Keratinocyte (primary cell): ENCODE results near the gene ARHGAP18. TPM values are rescaled to one million over a fixed set of nuclear protein-coding genes. Genes with fewer than 3 reads are reported as not detected.

Experiments
- DNase-seq: peaks from one replicate; pipeline ENCODE4 v3.0.0-alpha.2; 2011; ENCODE audit warnings: low read depth, missing footprints, low spot score
- FAIRE-seq: peaks from 2 replicates; lab custom pipeline; 2011; peaks lifted over from hg19 to GRCh38; lab: Jason Lieb, UNC
- H2AFZ ChIP-seq: 2 replicates; pipeline ENCODE4 v1.6.0; 2012; ENCODE audit warnings: low read length, control low read depth, inconsistent platforms; ENCODE audit not compliant: control insufficient read depth
- H3K27ac ChIP-seq: 2 replicates; pipeline ENCODE4 v1.5.1; 2011; ENCODE audit warnings: low read length; ENCODE audit not compliant: control insufficient read depth, insufficient read depth
- H3K27me3 ChIP-seq: 3 replicates; pipeline ENCODE4 v1.6.0; 2011; ENCODE audit warnings: low read length; ENCODE audit not compliant: control insufficient read depth, insufficient read depth; ENCODE audit errors: extremely low read depth
- H3K36me3 ChIP-seq, 2 experiments: 2 replicates in 1 of 2; 3 replicates in 1 of 2; pipeline ENCODE4 v1.5.1; 2011; ENCODE audit warnings: low read length in 2 of 2, mild to moderate bottlenecking in 1 of 2; ENCODE audit not compliant: control insufficient read depth in 2 of 2, insufficient read depth in 2 of 2; ENCODE audit errors: extremely low read depth in 1 of 2
- H3K4me1 ChIP-seq: 3 replicates; pipeline ENCODE4 v1.5.1; 2011; ENCODE audit warnings: low read length; ENCODE audit not compliant: control insufficient read depth, insufficient read depth; ENCODE audit errors: extremely low read depth
- H3K4me2 ChIP-seq: 3 replicates; pipeline ENCODE4 v1.6.0; 2011; ENCODE audit warnings: low read depth, low read length; ENCODE audit not compliant: control insufficient read depth, insufficient read depth; ENCODE audit errors: extremely low read depth
- H3K4me3 ChIP-seq, 3 experiments: fragments of 200-600 bp in 1 of 3; sonication (generic) in 1 of 3; 2 replicates in 2 of 3; 3 replicates in 1 of 3; pipeline ENCODE4 v1.5.1; 2011 to 2016; ENCODE audit warnings: low read length in 3 of 3, mild to moderate bottlenecking in 3 of 3, control low read depth in 2 of 3, inconsistent platforms in 1 of 3, low read depth in 1 of 3, mixed read lengths in 1 of 3, mixed run types in 1 of 3, moderate library complexity in 1 of 3; ENCODE audit not compliant: control insufficient read depth in 2 of 3, insufficient read depth in 2 of 3; ENCODE audit errors: extremely low read depth in 1 of 3
- H3K79me2 ChIP-seq: 2 replicates; pipeline ENCODE4 v1.6.0; 2012; ENCODE audit warnings: low read length; ENCODE audit not compliant: control insufficient read depth, insufficient read depth
- H3K9ac ChIP-seq: 3 replicates; pipeline ENCODE4 v1.6.0; 2011; ENCODE audit warnings: low read length; ENCODE audit not compliant: control insufficient read depth, insufficient read depth; ENCODE audit errors: extremely low read depth
- H3K9me1 ChIP-seq: 3 replicates; pipeline ENCODE4 v1.6.0; 2011; ENCODE audit warnings: low read length; ENCODE audit not compliant: control insufficient read depth, insufficient read depth; ENCODE audit errors: extremely low read depth
- H3K9me3 ChIP-seq: 2 replicates; pipeline ENCODE4 v1.5.1; 2012; ENCODE audit warnings: low read depth, low read length; ENCODE audit not compliant: control insufficient read depth
- H4K20me1 ChIP-seq: 3 replicates; pipeline ENCODE4 v1.6.0; 2011; ENCODE audit warnings: low read length; ENCODE audit not compliant: control insufficient read depth, insufficient read depth; ENCODE audit errors: extremely low read depth
- EZH2 ChIP-seq: IDR thresholded peaks from one replicate; pipeline ENCODE4 v1.6.1; 2012; ENCODE audit warnings: inconsistent platforms, mild to moderate bottlenecking, low read length, moderate library complexity
- dilution Hi-C: fragments of 300-500 bp; cut with MboI; formaldehyde crosslinking; loops from one replicate; pipeline ENCODE4 v1.7.0; 2020; ENCODE audit warnings: low sequenced_read_pairs; ENCODE audit not compliant: extremely low pct_ligation_motif_present
- polyA plus RNA-seq, 5 experiments: library from polyadenylated mRNA; depleted of rRNA in 3 of 5; stranded (reverse) in 3 of 5; stranded (forward) in 1 of 5; unstranded in 1 of 5; fragments of >200 nt; gene quantifications; 1 replicate in 1 of 5; 2 replicates in 3 of 5; 3 replicates in 1 of 5; pipeline versions ENCODE4 v1.2.1 to v1.2.3, GENCODE V29; 2011 to 2012; ENCODE audit warnings: missing spikeins in 2 of 5, low read depth in 1 of 5, low replicate concordance in 1 of 5
- TF ChIP-seq, protein P1 (sequence below), 3 experiments: IDR thresholded peaks in 1 of 3; conservative IDR thresholded peaks in 1 of 3; optimal IDR thresholded peaks in 1 of 3; 2 replicates in 2 of 3; 3 replicates in 1 of 3; pipeline versions ENCODE3 to v1.5.1; 2011; ENCODE audit warnings: low read length in 3 of 3, mild to moderate bottlenecking in 3 of 3, moderate library complexity in 2 of 3, control low read depth in 1 of 3, inconsistent platforms in 1 of 3; ENCODE audit not compliant: insufficient read depth in 2 of 3; ENCODE audit errors: extremely low read depth in 1 of 3

The ARHGAP18 gene
- polyA plus RNA-seq, 1 donor (not counting 4 experiments of a cell fraction or from before 2014, with no cell fraction given), result 17.7 TPM

DNA sequence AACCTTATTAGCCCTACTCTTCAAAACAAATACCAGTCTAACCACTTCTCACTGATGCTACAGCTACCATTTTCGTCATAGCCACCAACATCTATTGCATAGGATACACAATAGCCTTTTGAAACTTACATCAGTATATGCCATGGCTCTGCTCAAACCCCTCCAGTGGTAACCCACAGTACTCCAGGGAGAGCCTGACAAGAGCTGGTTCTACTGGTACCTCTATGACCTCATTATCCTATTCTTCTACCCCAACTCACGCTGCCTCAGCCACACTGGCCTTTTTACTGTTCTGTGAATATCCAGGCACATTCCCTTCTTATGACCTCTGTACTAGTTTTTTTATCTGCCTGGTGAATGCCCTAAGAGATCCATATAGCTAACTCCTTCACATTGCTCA, 157.6 kb downstream of the ARHGAP18 start:
- H3K27me3 ChIP-seq, result no peaks in the 10 kb centered on the region
- no peak for DNase-seq
- dilution Hi-C loops, result no loop called here
- H3K79me2 ChIP-seq, result no peaks in the 10 kb centered on the region
- H4K20me1 ChIP-seq, result no peaks in the 10 kb centered on the region
- no peaks in the 10 kb centered on the region for H3K36me3 ChIP-seq
- no peak overlapping the region for H3K9ac ChIP-seq
- H3K4me3 ChIP-seq, result no peak overlapping the region
- TF ChIP-seq, protein P1, sequence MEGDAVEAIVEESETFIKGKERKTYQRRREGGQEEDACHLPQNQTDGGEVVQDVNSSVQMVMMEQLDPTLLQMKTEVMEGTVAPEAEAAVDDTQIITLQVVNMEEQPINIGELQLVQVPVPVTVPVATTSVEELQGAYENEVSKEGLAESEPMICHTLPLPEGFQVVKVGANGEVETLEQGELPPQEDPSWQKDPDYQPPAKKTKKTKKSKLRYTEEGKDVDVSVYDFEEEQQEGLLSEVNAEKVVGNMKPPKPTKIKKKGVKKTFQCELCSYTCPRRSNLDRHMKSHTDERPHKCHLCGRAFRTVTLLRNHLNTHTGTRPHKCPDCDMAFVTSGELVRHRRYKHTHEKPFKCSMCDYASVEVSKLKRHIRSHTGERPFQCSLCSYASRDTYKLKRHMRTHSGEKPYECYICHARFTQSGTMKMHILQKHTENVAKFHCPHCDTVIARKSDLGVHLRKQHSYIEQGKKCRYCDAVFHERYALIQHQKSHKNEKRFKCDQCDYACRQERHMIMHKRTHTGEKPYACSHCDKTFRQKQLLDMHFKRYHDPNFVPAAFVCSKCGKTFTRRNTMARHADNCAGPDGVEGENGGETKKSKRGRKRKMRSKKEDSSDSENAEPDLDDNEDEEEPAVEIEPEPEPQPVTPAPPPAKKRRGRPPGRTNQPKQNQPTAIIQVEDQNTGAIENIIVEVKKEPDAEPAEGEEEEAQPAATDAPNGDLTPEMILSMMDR (optimal IDR thresholded peaks at IDR 0.05 in 1 of 3, IDR thresholded peaks at IDR 0.05 in 1 of 3, conservative IDR thresholded peaks at IDR 0.05 in 1 of 3; ENCODE audit: extremely low read depth in 1 of 3, insufficient read depth in 2 of 3, low read length in 3 of 3), result no peak
- TF ChIP-seq EZH2, result no peak
- H3K4me2 ChIP-seq, result no peak overlapping the region
- H2AFZ ChIP-seq, result no peak overlapping the region
- H3K9me1 ChIP-seq, result no peaks in the 10 kb centered on the region
- H3K27ac ChIP-seq, result no peak overlapping the region
- no peaks in the 10 kb centered on the region for H3K4me1 ChIP-seq
- H3K9me3 ChIP-seq, result no peaks in the 10 kb centered on the region
- no peak for FAIRE-seq

DNA sequence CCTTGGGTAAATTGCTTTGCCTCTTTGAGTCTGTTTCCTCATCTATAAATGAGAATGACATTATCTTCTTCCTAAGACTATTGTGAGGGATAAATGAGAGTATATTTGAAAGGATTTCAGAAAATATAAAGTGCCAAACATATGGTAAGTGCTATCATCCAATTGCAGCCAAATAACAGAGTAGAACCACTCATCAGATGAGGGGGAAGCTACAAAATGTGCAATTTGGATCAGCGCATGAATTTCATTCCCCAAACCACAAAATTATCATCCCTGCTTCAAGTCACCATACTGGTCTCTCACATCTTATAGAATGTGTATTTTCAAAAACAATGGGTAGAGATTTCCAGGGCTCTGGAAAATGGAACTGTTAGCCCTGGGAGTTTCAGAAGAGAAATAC, 158.5 kb downstream of the ARHGAP18 start:
- no peak overlapping the region for H3K27ac ChIP-seq
- FAIRE-seq (no peak), DNase-seq (no peak)
- H3K27me3 ChIP-seq, result no peaks in the 10 kb centered on the region
- dilution Hi-C loops, result no loop called here
- H3K4me3 ChIP-seq, result no peak overlapping the region
- H2AFZ ChIP-seq, result no peak overlapping the region
- no peaks in the 10 kb centered on the region for H4K20me1 ChIP-seq
- no peak overlapping the region for H3K9ac ChIP-seq
- no peaks in the 10 kb centered on the region for H3K4me1 ChIP-seq
- no peaks in the 10 kb centered on the region for H3K9me1 ChIP-seq
- H3K4me2 ChIP-seq, result no peak overlapping the region
- TF ChIP-seq EZH2, result no peak
- TF ChIP-seq, protein P1 (optimal IDR thresholded peaks at IDR 0.05 in 1 of 3, IDR thresholded peaks at IDR 0.05 in 1 of 3, conservative IDR thresholded peaks at IDR 0.05 in 1 of 3; ENCODE audit: extremely low read depth in 1 of 3, insufficient read depth in 2 of 3, low read length in 3 of 3), result no peak
- H3K9me3 ChIP-seq, result no peaks in the 10 kb centered on the region
- no peaks in the 10 kb centered on the region for H3K36me3 ChIP-seq
- H3K79me2 ChIP-seq, result no peaks in the 10 kb centered on the region
